HG03460 (cell line): ENCODE measurements around the gene PNMA8C.
"Not testable (repeated sequence)": the region's sequence is repeated elsewhere in the genome, so short reads cannot be mapped to it uniquely, and the experiment has no call there.

ENCODE experiments used
- ATAC-seq: cut with Tn5 transposase; IDR thresholded peaks from one replicate; pipeline ENCODE4 v1.9.1; 2021; ENCODE audit not compliant: unreplicated experiment

The PNMA8C gene

DNA sequence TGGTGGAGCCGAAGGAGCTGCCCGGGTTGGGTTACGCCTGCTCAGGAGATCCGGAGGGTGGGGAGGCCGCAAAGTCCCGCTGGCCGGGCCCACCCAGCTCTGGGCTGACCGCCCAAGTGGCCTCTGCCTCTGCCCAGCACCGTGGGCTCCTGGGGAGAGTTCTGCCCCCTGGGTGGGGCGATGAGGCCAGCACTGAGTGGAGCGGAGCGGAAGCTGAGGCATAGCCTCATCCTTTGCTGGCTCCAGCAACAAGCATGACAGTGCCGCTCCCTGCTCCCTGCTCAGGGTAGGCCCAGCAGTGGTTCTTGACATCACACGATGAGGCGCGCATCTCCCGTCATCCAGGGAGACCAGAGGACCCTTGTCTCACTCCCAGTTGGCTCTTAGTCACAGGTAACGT is 37.9 kb downstream of the PNMA8C start:
- ATAC-seq = no peak

DNA sequence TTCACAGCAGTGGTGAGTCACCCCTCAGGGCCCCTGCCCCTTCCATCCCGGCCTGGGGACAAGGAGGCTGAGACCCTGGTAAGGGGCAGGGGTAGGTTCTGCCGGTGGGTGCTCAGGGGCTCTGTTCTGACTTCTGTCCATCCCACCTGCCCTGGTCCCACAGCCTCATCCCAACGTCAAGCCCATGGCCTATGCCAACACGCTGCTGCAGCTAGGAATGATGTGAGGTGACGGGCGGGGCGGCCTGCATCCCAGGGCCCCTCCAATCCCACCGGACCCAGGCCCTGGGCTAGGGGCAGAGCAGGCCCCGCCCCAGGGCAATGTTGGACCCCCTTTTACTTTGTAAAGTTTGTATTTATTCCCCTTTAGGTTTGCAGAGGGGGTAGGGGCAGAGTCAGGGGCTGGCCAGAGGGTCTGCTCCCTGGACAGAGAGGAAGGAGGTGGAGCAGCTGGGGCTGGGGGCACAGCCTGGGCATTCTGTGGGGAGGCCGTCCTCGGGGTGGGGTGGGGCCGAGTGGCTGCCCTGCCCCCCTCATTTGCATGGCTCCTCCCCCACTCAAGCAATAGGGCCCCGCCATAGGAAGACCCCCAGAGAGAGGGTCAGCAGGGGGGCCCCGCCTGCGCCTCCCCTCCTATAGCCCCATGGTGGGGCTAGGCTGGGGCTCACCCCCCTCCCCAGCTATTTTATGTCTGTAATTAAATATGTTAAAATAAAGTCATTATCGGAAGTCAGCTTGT is 38.4 kb downstream of the PNMA8C start:
- no peak for ATAC-seq

GRCh38 chr19:46388311-46389095 is 40.2 kb downstream of the PNMA8C start:
- no peak for ATAC-seq

- ATAC-seq = no peak
Measured at GRCh38 chr19:46387713-46388130, 41.0 kb downstream of the PNMA8C start.

DNA sequence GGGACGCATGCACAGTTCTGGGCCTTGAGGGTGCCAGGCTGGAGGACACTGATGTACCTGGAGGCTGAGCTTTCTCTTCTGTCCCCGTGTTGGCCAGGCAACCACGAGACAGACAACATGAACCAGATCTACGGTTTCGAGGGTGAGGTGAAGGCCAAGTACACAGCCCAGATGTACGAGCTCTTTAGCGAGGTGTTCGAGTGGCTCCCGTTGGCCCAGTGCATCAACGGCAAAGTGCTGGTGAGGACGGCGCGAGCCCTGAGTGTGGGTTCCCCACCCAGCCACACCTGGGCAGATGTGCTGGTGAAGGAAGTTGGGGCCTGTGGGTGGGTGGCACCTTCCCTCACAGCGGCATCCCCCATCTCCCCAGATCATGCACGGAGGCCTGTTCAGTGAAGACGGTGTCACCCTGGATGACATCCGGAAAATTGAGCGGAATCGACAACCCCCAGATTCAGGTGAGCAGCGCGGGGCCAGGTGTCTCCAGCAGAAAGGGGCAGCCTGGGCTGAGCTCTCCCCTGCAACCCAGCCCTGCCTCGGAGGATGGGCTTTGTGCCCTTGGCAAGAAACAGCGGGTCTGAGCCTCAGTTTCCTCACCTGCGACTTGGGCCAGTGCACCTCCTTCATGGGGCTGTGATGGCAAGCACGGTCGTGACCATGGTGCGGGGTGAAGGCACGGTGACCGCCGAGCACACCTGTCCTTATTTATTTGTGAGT is 41.6 kb downstream of the PNMA8C start:
- ATAC-seq = no peak

DNA sequence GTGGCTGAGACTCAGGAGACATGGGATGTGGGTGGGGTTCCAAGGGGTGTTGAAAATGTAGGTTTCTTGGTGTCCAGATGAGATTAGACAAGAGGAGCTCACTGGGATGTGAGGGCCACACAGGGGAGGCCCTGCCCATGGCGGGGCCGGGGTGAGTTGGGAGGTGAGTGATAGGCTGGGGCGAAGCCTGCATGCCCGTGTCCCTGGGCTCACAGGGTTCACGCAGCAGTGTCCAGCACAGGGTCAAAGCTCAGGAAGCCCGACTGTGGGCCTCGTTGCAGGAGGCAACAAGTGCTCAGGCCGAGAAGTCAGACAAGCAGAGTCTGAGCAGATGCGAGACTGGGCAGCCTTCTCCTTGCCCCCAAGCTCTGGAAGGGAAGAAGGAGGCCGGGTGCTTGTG is 42.6 kb downstream of the PNMA8C start:
- ATAC-seq = no peak

GRCh38 chr19:46385636-46386035 is 43.1 kb downstream of the PNMA8C start:
- no peak for ATAC-seq

GRCh38 chr19:46384396-46384795 is 44.3 kb downstream of the PNMA8C start:
- ATAC-seq = no peak

DNA sequence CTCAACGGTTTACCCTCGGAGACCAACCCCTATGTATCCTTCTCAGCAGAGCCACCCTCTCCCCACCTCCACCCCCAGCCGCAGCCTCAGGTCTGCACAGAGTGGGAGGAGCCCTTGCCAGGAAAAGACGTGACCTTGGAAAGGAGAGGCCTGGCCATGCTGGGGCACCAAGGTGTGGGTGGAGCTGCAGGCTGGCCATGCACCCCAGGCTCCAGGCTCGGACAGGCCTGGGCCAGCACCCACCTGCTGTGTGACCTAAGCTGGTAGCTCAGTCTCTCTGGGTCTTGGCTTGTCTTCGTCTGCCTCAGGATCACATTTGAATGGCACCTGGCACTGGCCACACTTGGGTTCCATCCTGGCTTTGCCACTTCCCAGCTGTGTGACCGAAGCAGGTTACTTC is 44.9 kb downstream of the PNMA8C start:
- no peak for ATAC-seq

DNA sequence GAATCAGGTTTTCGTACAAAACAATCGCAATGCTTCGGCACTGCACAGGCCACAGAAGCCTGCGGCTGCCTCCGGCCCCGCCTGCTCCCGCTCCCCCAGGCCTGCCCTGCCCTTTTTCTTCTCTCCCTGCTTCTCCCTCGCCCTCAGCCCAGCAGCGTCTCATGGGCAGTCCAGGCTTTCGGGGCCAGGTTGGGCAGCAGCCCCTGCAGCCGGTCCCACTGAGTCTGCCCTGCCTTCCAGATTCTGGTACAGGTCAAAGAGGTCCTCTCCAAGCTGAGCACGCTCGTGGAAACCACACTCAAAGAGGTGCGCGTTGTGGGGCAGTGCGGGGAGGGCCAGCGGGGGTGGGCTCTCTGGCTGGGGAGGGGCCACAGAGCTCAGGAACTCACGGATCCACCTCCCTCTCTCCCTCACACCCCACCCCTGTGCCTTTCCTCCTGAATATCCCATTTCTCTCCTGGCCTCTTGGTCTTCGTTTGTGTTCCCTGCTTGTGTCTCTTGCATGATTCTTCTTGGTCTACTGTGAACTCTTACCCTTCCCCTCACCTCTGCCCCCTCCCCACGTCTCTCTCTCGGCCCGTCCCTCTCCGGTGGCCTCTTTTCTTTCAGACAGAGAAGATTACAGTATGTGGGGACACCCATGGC is 45.4 kb downstream of the PNMA8C start:
- no peak for ATAC-seq

DNA sequence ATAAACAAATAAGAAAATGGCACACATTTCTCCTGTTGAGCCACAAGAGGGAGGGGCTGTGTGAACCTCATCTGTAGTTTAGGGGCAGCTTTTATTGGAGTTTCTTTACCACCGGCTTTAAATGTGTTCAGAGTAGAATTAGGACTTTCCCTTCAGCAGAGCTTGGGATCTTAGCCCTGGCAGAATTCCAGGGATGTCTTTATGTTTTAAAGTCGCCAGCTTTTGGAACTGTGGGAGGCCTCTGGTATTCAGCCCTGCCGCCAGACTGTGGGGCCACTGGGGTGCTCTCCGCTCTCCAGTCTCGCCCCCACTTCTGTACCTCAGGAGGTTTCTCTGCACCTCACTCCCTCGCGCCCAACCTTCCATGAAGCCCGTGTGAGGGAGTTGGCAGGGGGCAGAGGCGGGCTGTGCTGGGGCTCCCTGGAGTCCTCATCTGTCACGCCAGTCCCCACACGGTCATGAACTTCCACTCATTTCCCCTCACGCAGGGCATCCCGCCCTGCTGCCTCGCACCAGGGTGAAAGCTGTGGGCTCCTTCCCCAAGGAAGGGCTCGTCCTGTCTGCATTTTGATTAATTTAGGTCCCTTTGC is 46.9 kb downstream of the PNMA8C start:
- ATAC-seq = no peak

GRCh38 chr19:46381346-46381745 is 47.4 kb downstream of the PNMA8C start:
- ATAC-seq = no peak

GRCh38 chr19:46380690-46381089 is 48.0 kb downstream of the PNMA8C start:
- no peak for ATAC-seq

GRCh38 chr19:46378268-46378667 is 50.5 kb downstream of the PNMA8C start:
- no peak for ATAC-seq

- ATAC-seq = no peak
Measured at GRCh38 chr19:46376241-46377153, 52.2 kb downstream of the PNMA8C start.

- not testable (repeated sequence) for ATAC-seq
Measured at GRCh38 chr19:46375476-46376067, 53.2 kb downstream of the PNMA8C start.
